HL-60 (cell line): ENCODE data around the gene CROT.

Experiments
- CTCF ChIP-seq: IDR thresholded peaks from one replicate; pipeline ENCODE4 v1.5.1; 2011; ENCODE audit warnings: low read length, control low read depth, inconsistent platforms; ENCODE audit not compliant: insufficient read depth
- GABPA ChIP-seq: IDR thresholded peaks from 2 replicates; pipeline ENCODE4 v1.6.1; 2012; ENCODE audit warnings: low read depth

- TF ChIP-seq CTCF (no peak), GABPA (no peak)
These were observed 45.7 kb downstream of the CROT start for GRCh38 chr7:87391020-87391701.
